OCI-LY1 (cell line): ENCODE results near the gene LRSAM1.

Source experiments
- CTCF ChIP-seq: fragments of 200-600 bp; sonication (generic), shearing (Covaris generic); IDR thresholded peaks from 2 replicates; pipeline ENCODE4 v1.5.1; 2017; ENCODE audit warnings: mild to moderate bottlenecking, antibody characterized with exemption, low read length, moderate library complexity, mixed read lengths
- EZH2 ChIP-seq: fragments of 200-600 bp; sonication (generic), shearing (Covaris generic); IDR thresholded peaks from 2 replicates; pipeline ENCODE4 v1.8.0; 2017; ENCODE audit warnings: borderline replicate concordance, mixed run types, mild to moderate bottlenecking, antibody characterized with exemption, low read length, moderate library complexity, mixed read lengths

DNA sequence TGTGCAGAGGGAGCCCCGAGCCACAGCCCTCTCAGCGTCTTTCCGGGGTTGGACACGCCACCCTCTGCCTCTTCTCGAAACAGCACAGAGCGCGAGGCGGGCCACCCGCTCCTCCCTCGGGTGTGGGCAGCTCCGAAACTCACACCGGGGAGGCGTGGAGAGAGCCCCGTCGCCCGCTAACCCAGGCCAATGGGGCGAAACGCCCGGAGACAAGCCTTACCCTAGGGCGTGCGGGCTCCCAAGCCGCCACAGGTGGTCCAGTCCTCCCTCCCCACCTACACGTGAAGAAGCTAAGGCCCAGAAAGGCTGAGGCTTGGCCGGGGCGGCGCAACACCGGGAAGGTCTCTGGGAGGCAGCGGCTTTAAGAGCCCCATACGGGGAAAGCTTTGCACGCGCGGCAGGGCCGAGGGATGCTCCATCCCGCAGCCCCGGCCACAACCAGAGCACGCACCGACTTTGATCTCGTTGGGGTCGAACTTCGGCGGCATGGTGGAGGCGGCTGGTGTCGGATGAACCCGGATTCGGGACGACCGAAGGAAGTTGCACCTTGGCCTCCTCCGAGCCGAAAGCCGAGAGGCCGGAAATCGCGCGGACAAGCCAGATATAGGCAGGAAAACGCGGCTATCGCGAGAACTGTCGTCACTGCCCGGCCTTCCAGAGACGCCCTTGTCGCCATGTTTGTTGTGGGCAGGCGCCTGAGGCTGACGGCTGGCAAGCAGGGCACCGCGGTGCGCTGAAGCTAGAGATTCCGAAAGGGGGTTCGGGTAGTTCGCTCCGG, at the start of gene LRSAM1, which contains the start of gene RPL12:
- TF ChIP-seq CTCF, result no peak; the same call in 1 of the 2 replicates
- TF ChIP-seq EZH2, result no peak
